Peyer's patch (tissue), 4 donors: Measurements from ENCODE around the gene RPL39. TPM values are rescaled to one million over a fixed set of nuclear protein-coding genes. Genes with fewer than 3 reads are reported as not detected.
"Not testable (repeated sequence)": the region's sequence is repeated elsewhere in the genome, so short reads cannot be mapped to it uniquely, and the experiment has no call there.

ENCODE experiments used
- DNase-seq, 3 donors: peaks; one replicate each; pipeline ENCODE4 v3.0.0-alpha.2; 2017 to 2019
- H3K27ac ChIP-seq, 4 donors: fragments of 200-600 bp; sonication (generic); one replicate each; pipeline ENCODE4 v1.5.1; 2016 to 2019
- H3K27me3 ChIP-seq, 2 donors: fragments of 200-600 bp; sonication (generic); one replicate each; pipeline ENCODE4 v1.5.1; 2019
- H3K36me3 ChIP-seq, 3 donors: fragments of 200-600 bp; sonication (generic); one replicate each; pipeline ENCODE4 v1.5.1; 2016 to 2019
- H3K4me1 ChIP-seq, 4 donors: fragments of 200-600 bp; sonication (generic); one replicate each; pipeline ENCODE4 v1.5.1; 2016 to 2019
- H3K4me3 ChIP-seq, 4 donors: fragments of 200-600 bp; sonication (generic); 1 replicate in 3 of 4; 2 replicates in 1 of 4; pipeline ENCODE4 v1.5.1; 2016 to 2019; ENCODE audit warnings: mild to moderate bottlenecking in 1 of 4
- H3K9me3 ChIP-seq, 4 donors: fragments of 200-600 bp; sonication (generic); one replicate each; pipeline ENCODE4 v1.5.1; 2016 to 2019; ENCODE audit warnings: mild to moderate bottlenecking in 1 of 4
- CTCF ChIP-seq, 6 experiments: fragments of 450-650 bp in 4 of 6; fragments of 200-600 bp in 2 of 6; sonication (generic) in 1 of 6; IDR thresholded peaks; one replicate each; pipeline ENCODE4 v1.5.1; 2017 to 2019; ENCODE audit warnings: antibody characterized with exemption in 6 of 6, mild to moderate bottlenecking in 3 of 6, moderate library complexity in 1 of 6
- POLR2A ChIP-seq, 2 donors: fragments of 450-650 bp; IDR thresholded peaks; one replicate each; pipeline ENCODE4 v1.5.1; 2017; ENCODE audit warnings: antibody characterized with exemption in 2 of 2, mild to moderate bottlenecking in 2 of 2, moderate library complexity in 2 of 2
- small RNA-seq, 2 donors: library from RNA; depleted of rRNA; stranded (forward); fragments of <200 nt; gene quantifications; one replicate each; pipeline ENCODE3, GENCODE V24; 2016
- total RNA-seq, 4 donors: library from RNA; depleted of rRNA; stranded (reverse); fragments of >200 nt; gene quantifications; one replicate each; pipeline ENCODE4 v1.1.0, GENCODE V29; 2016

RPL39 gene
- total RNA-seq, 4 donors from 2014 or later = 781 to 2,903 (median 945) TPM

GRCh38 chrX:119753639-119754257 is 37.7 kb downstream of the RPL39 start:
- Histone ChIP-seq H3K4me3 (no peak overlapping the region), H3K4me1 (peaks cover 0 to 9% (median 9%) of the 10 kb centered on the region in 4 donors), H3K27me3 (no peaks in the 10 kb centered on the region), H3K27ac (peak overlapping the region in 2 of 4 donors; percentile 75 to 86), H3K36me3 (no peaks in the 10 kb centered on the region), H3K9me3 (no peaks in the 10 kb centered on the region)
- peak in 1 of 3 donors; percentile 58 for DNase-seq
- no peak for TF ChIP-seq POLR2A (IDR thresholded peaks at IDR 0.05)
- peak; percentile 28 to 63 (median 48) for TF ChIP-seq CTCF (IDR thresholded peaks at IDR 0.05)

- Histone ChIP-seq H3K9me3 (no peaks in the 10 kb centered on the region), H3K27ac (no peak overlapping the region), H3K4me1 (peaks cover 0 to 9% (median 9%) of the 10 kb centered on the region in 4 donors), H3K4me3 (no peak overlapping the region), H3K27me3 (no peaks in the 10 kb centered on the region), H3K36me3 (no peaks in the 10 kb centered on the region)
- no peak for DNase-seq
- TF ChIP-seq CTCF (IDR thresholded peaks at IDR 0.05) = no peak
- no peak for TF ChIP-seq POLR2A (IDR thresholded peaks at IDR 0.05)
Measured at GRCh38 chrX:119753001-119753400, 38.4 kb downstream of the RPL39 start.

- H3K27ac ChIP-seq, H3K4me3 ChIP-seq, DNase-seq: not testable (repeated sequence)
Measured at GRCh38 chrX:119750751-119751150, 40.7 kb downstream of the RPL39 start.

GRCh38 chrX:119750131-119750530 is 41.3 kb downstream of the RPL39 start:
- not testable (repeated sequence) for H3K27ac ChIP-seq, H3K4me3 ChIP-seq, H3K9me3 ChIP-seq, DNase-seq, H3K36me3 ChIP-seq, H3K4me1 ChIP-seq, H3K27me3 ChIP-seq

More at GRCh38 chrX:119750751-119751150, 40.7 kb downstream of the RPL39 start:
- not testable (repeated sequence) for H3K27me3 ChIP-seq, H3K9me3 ChIP-seq, H3K4me1 ChIP-seq, H3K36me3 ChIP-seq

- Histone ChIP-seq H3K4me3 (no peak overlapping the region), H3K9me3 (no peaks in the 10 kb centered on the region), H3K27ac (no peak overlapping the region), H3K27me3 (no peaks in the 10 kb centered on the region), H3K36me3 (no peaks in the 10 kb centered on the region), H3K4me1 (no peaks in the 10 kb centered on the region)
- no peak for TF ChIP-seq CTCF (IDR thresholded peaks at IDR 0.05)
- TF ChIP-seq POLR2A (IDR thresholded peaks at IDR 0.05) = no peak
- DNase-seq = no peak
Measured at GRCh38 chrX:119745283-119745848, 46.1 kb downstream of the RPL39 start.

GRCh38 chrX:119738742-119739141 is 52.7 kb downstream of the RPL39 start:
- DNase-seq = peak in 1 of 3 donors; percentile 10
- H3K4me1 ChIP-seq = no peaks in the 10 kb centered on the region
- no peaks in the 10 kb centered on the region for H3K36me3 ChIP-seq
- TF ChIP-seq POLR2A (IDR thresholded peaks at IDR 0.05) = no peak
- TF ChIP-seq CTCF (IDR thresholded peaks at IDR 0.05) = no peak
- no peaks in the 10 kb centered on the region for H3K9me3 ChIP-seq
- H3K27ac ChIP-seq = no peak overlapping the region
- H3K27me3 ChIP-seq = no peaks in the 10 kb centered on the region
- no peak overlapping the region for H3K4me3 ChIP-seq

Small RNA genes lying within 50 kb of the gene (small RNA-seq; reads per million reads assigned to genes)
- 0 reads per million in 2 donors for gene SNORA69

Other genes with a start within 250 kb of the RPL39 start
- gene STEEP1, start 226.2 kb downstream of the RPL39 start, total RNA-seq = 10 to 100 TPM; 15.4 to 25.7 (median 20.8) TPM
- 10 to 100 TPM; 33.8 to 49.0 (median 35.7) TPM for gene UBE2A, start 217.1 kb downstream of the RPL39 start, total RNA-seq
- gene NKRF, start 185.2 kb downstream of the RPL39 start, total RNA-seq = 1 to 10 TPM; 4.0 to 9.9 (median 6.2) TPM
- gene SEPTIN6, start 98.5 kb downstream of the RPL39 start, total RNA-seq = 100 to 1,000 TPM in 1 of 4 donors, 10 to 100 TPM in 2, 1 to 10 TPM in 1; 4.9 to 116 (median 15.5) TPM
- gene SOWAHD, start 33.0 kb downstream of the RPL39 start, total RNA-seq = 1 to 10 TPM in 3 of 4 donors, not detected in 1; 1.3 to 2.7 (median 2.5) TPM
- 10 to 100 TPM in 2 of 4 donors, 1 to 10 TPM in 2; 5.3 to 28.9 (median 8.8) TPM for gene UPF3B, start 61.3 kb upstream of the RPL39 start, total RNA-seq
- 10 to 100 TPM; 11.6 to 16.6 (median 15.6) TPM for gene RNF113A, start 80.1 kb upstream of the RPL39 start, total RNA-seq
- 100 to 1,000 TPM in 1 of 4 donors, 10 to 100 TPM in 3; 58.1 to 109 (median 68.7) TPM for gene NDUFA1, start 80.2 kb upstream of the RPL39 start, total RNA-seq
- not detected for gene AKAP14, start 104.3 kb upstream of the RPL39 start, total RNA-seq
- 10 to 100 TPM in 2 of 4 donors, 1 to 10 TPM in 2; 4.1 to 10.5 (median 7.7) TPM for gene NKAP, start 152.1 kb upstream of the RPL39 start, total RNA-seq